K562 (cell line): Measurements from ENCODE around the gene TNFAIP3. TPM values are rescaled to one million over a fixed set of nuclear protein-coding genes. Genes with fewer than 3 reads are reported as not detected.

ENCODE experiments used
- ATAC-seq: fragments of 200-7000 bp; cut with Tn5 transposase; 3 replicates; pipeline ENCODE4 v1.9.1; 2020; ENCODE audit warnings: moderate library complexity
- BruUV-seq: library from RNA; stranded (reverse); fragments of 400-500 nt; replicated peaks from 2 replicates; lab custom pipeline; 2021; lab: Mats Ljungman, UMichigan
- CTCF ChIA-PET: fragments of 300-600 bp; formaldehyde crosslinking; extraction: SDS; loops from one replicate; lab custom pipeline; 2021; ENCODE audit warnings: low intra/inter-chr PET ratio; lab: Yijun Ruan, JAX
- POLR2A ChIA-PET: fragments of 300-600, 350-650 bp; sonication (Branson Sonifier 250); formaldehyde crosslinking; extraction: SDS; loops from one replicate; lab custom pipeline; 2021; ENCODE audit warnings: antibody characterized with exemption, inconsistent platforms; lab: Yijun Ruan, JAX
- DNase-seq, 4 experiments: peaks; one replicate each; pipeline versions ENCODE4 v3.0.0 to v3.0.0-alpha.2; 2011 to 2018; ENCODE audit warnings: low spot score in 3 of 4, mixed read lengths in 3 of 4; ENCODE audit errors: extremely low read depth in 1 of 4
- FAIRE-seq: peaks from 2 replicates; lab custom pipeline; 2011; peaks lifted over from hg19 to GRCh38; lab: Jason Lieb, UNC
- H2AFZ ChIP-seq: 2 replicates; pipeline ENCODE4 v1.6.0; 2011; ENCODE audit warnings: low read depth, low read length, control low read depth, inconsistent platforms
- H3K27ac ChIP-seq: fragments of 200-600 bp; 3 replicates; pipeline ENCODE4 v1.8.0; 2011; ENCODE audit warnings: low read depth, mild to moderate bottlenecking, control low read depth, inconsistent platforms, low read length, moderate library complexity, mixed read lengths; ENCODE audit errors: extremely low read depth
- H3K27me3 ChIP-seq, 2 experiments: fragments of 300-600 bp in 1 of 2; 2 replicates in 1 of 2; 3 replicates in 1 of 2; pipeline versions ENCODE4 v1.6.0 to v1.8.0; 2011; ENCODE audit warnings: inconsistent platforms in 2 of 2, low read length in 2 of 2, mild to moderate bottlenecking in 1 of 2, mixed read lengths in 1 of 2, moderate library complexity in 1 of 2; ENCODE audit not compliant: control insufficient read depth in 2 of 2, insufficient read depth in 2 of 2
- H3K36me3 ChIP-seq: fragments of 300-600 bp; 3 replicates; pipeline ENCODE4 v1.8.0; 2011; ENCODE audit warnings: mild to moderate bottlenecking, low read length, inconsistent platforms; ENCODE audit not compliant: control insufficient read depth, insufficient read depth
- H3K4me1 ChIP-seq, 2 experiments: fragments of 200-600 bp in 1 of 2; replicated peaks in 1 of 2; 2 replicates in 1 of 2; 3 replicates in 1 of 2; pipeline versions ENCODE4 v1.5.1 to v1.8.0; 2011; ENCODE audit warnings: inconsistent platforms in 2 of 2, low read length in 2 of 2, mild to moderate bottlenecking in 1 of 2, mixed read lengths in 1 of 2, moderate library complexity in 1 of 2; ENCODE audit not compliant: control insufficient read depth in 2 of 2, insufficient read depth in 2 of 2
- H3K4me2 ChIP-seq: 2 replicates; pipeline ENCODE4 v1.6.1; 2011; ENCODE audit warnings: low read length, control low read depth, inconsistent platforms, mixed read lengths; ENCODE audit not compliant: insufficient read depth
- H3K4me3 ChIP-seq: fragments of 200-600 bp; sonication (generic), shearing (Covaris generic); 2 replicates; pipeline ENCODE4 v1.5.1; 2016; ENCODE audit warnings: control low read depth, inconsistent platforms
- H3K79me2 ChIP-seq: fragments of 200-600 bp; 3 replicates; pipeline ENCODE4 v1.8.0; 2011; ENCODE audit warnings: low read length, inconsistent platforms; ENCODE audit not compliant: control insufficient read depth, insufficient read depth
- H3K9ac ChIP-seq, 2 experiments: 2 replicates each; pipeline versions ENCODE4 v1.6.0 to v1.6.1; 2011; ENCODE audit warnings: low read depth in 2 of 2, low read length in 2 of 2, control low read depth in 1 of 2, inconsistent platforms in 1 of 2, mild to moderate bottlenecking in 1 of 2, mixed read lengths in 1 of 2; ENCODE audit not compliant: insufficient read depth in 1 of 2
- H3K9me1 ChIP-seq: one replicate; pipeline ENCODE4 v1.6.0; 2011; ENCODE audit warnings: inconsistent platforms, mild to moderate bottlenecking, low read length, moderate library complexity; ENCODE audit not compliant: control insufficient read depth, insufficient read depth
- H3K9me3 ChIP-seq: replicated peaks from 2 replicates; pipeline ENCODE4 v1.5.1; 2011; ENCODE audit warnings: low read depth, low read length, inconsistent platforms; ENCODE audit not compliant: control insufficient read depth, insufficient read depth
- H4K20me1 ChIP-seq: replicated peaks from 2 replicates; pipeline ENCODE4 v1.6.1; 2011; ENCODE audit warnings: low read length, inconsistent platforms, mixed read lengths; ENCODE audit not compliant: control insufficient read depth, insufficient read depth
- KDM2B ChIP-seq: fragments of 250-450 bp; sonication (Bioruptor Pico); IDR thresholded peaks from 2 replicates; pipeline ENCODE4 v1.8.0; 2021; ENCODE audit warnings: mild to moderate bottlenecking, moderate library complexity
- MAZ ChIP-seq, 2 experiments: fragments of 450-650 bp in 1 of 2; sonication (generic) in 1 of 2; formaldehyde crosslinking; IDR thresholded peaks in 1 of 2; conservative IDR thresholded peaks in 1 of 2; 2 replicates each; pipeline versions ENCODE4 v1.4.0 to v1.5.0; 2020; ENCODE audit warnings: mild to moderate bottlenecking in 1 of 2, missing genetic modification reagents in 1 of 2
- MLLT1 ChIP-seq, 2 experiments: fragments of 450-650 bp; IDR thresholded peaks; 2 replicates each; pipeline ENCODE4 v1.6.1; 2016
- PML ChIP-seq: IDR thresholded peaks from 2 replicates; pipeline ENCODE4 v1.6.1; 2012; ENCODE audit warnings: low read length, inconsistent platforms
- PYGO2 ChIP-seq: fragments of 450-650 bp; IDR thresholded peaks from 2 replicates; pipeline ENCODE4 v1.6.1; 2016; ENCODE audit warnings: mild to moderate bottlenecking, missing genetic modification characterization, moderate library complexity, missing compliant biosample characterization
- SMC3 ChIP-seq: conservative IDR thresholded peaks from 2 replicates; pipeline ENCODE4 v1.6.1; 2011; ENCODE audit warnings: low read depth, low read length, improper control_type of control experiment; ENCODE audit not compliant: insufficient read depth
- SNAPC5 ChIP-seq: fragments of 250-450 bp; sonication (Bioruptor Pico); IDR thresholded peaks from 2 replicates; pipeline ENCODE4 v1.8.0; 2021; ENCODE audit warnings: moderate library complexity, mild to moderate bottlenecking, inconsistent platforms
- SOX6 ChIP-seq: fragments of 450-650 bp; IDR thresholded peaks from 2 replicates; pipeline ENCODE4 v1.6.1; 2014; ENCODE audit warnings: mild to moderate bottlenecking
- U2AF1 ChIP-seq: fragments of 200-400 bp; formaldehyde crosslinking; optimal IDR thresholded peaks from 2 replicates; pipeline ENCODE3; 2017; ENCODE audit warnings: mild to moderate bottlenecking, low read depth, low read length, moderate library complexity
- ZC3H8 ChIP-seq: fragments of 450-650 bp; IDR thresholded peaks from 2 replicates; pipeline ENCODE4 v1.6.1; 2017
- ZNF696 ChIP-seq: fragments of 250-450 bp; sonication (Bioruptor Pico); conservative IDR thresholded peaks from 2 replicates; pipeline ENCODE4 v1.4.0; 2020; ENCODE audit warnings: mild to moderate bottlenecking, moderate library complexity
- WGBS: fragments of 100-300 bp; shearing (Covaris generic); methylation state at CpG from one replicate; pipeline ENCODE4 v1.1.6; 2016; ENCODE audit warnings: low coverage, mixed read lengths; ENCODE audit not compliant: insufficient coverage; ENCODE audit errors: missing lambda C conversion rate; 5-methylcytosine and 5-hydroxymethylcytosine counted together
- in situ Hi-C: fragments of 300-500 bp; cut with MboI; formaldehyde crosslinking; loops from 4 replicates; pipeline ENCODE4 v1.15.0; 2018; ENCODE audit warnings: inconsistent platforms, mixed read lengths
- intact Hi-C: fragments of 100-400 bp; cut with micrococcal nuclease; formaldehyde crosslinking; loops from 2 replicates; pipeline ENCODE4 v1.14.2; 2022
- polyA plus RNA-seq, 8 experiments: library from polyadenylated mRNA; depleted of rRNA in 4 of 8; stranded (reverse) in 5 of 8; unstranded in 3 of 8; fragments of >200 nt; fragmentation: Nextera tagmentation in 2 of 8; fragmentation: Illumina TruSeq in 1 of 8; extraction: Ambion mirVana in 2 of 8; extraction: Trizol in 1 of 8; gene quantifications; 2 replicates each; pipeline versions ENCODE4 v1.2.1 to v1.2.3, GENCODE V29; 2011 to 2014; ENCODE audit warnings: inconsistent platforms in 1 of 8, missing spikeins in 1 of 8
- total RNA-seq, 7 experiments: library from RNA; depleted of rRNA in 6 of 7; stranded (reverse); fragments of >200 nt in 6 of 7; fragmentation: Illumina TruSeq in 2 of 7; extraction: Trizol in 2 of 7; gene quantifications; 2 replicates each; pipeline versions ENCODE4 v1.2.1 to v1.2.3, GENCODE V29; 2011 to 2021; ENCODE audit warnings: low replicate concordance in 1 of 7
- TF ChIP-seq, protein P1 (sequence below), 2 experiments: fragments of 250-450 bp in 1 of 2; fragments of 450-650 bp in 1 of 2; sonication (Bioruptor Pico) in 1 of 2; IDR thresholded peaks; 2 replicates each; pipeline versions ENCODE4 v1.6.1 to v1.8.0; 2016 to 2021; ENCODE audit warnings: mild to moderate bottlenecking in 2 of 2, moderate library complexity in 2 of 2, missing compliant biosample characterization in 1 of 2, missing genetic modification characterization in 1 of 2

TNFAIP3 gene
- total and polyA plus RNA-seq, 9 of the 15 experiments (the other 6 are each of a cell fraction or from before 2014, with no cell fraction given) = 0.79 to 17.0 (median 6.4) TPM

GRCh38 chr6:137882225-137882961, 15.3 kb downstream of the TNFAIP3 start:
- Histone ChIP-seq H2AFZ (no peak overlapping the region; the same call in 1 of the 2 replicates), H3K79me2 (no peaks in the 10 kb centered on the region), H4K20me1 (no peaks in the 10 kb centered on the region), H3K27me3 (no peaks in the 10 kb centered on the region), H3K4me3 (no peak overlapping the region), H3K9me1 (peaks cover 3% of the 10 kb centered on the region), H3K9ac (no peak overlapping the region), H3K9me3 (no peaks in the 10 kb centered on the region), H3K36me3 (peaks cover 53% of the 10 kb centered on the region), H3K27ac (no peak overlapping the region), H3K4me2 (no peak overlapping the region), H3K4me1 (peaks cover 0 to 6% of the 10 kb centered on the region in 2 experiments; a peak in 3 of 5 replicates)
- intact Hi-C loops = no loop called here
- FAIRE-seq (no peak), ATAC-seq (peak; percentile 19), DNase-seq (no peak)
- BruUV-seq = no TSS peak
- ChIA-PET POLR2A (interaction anchor here (0.5 to 5.4 kb wide), 13 partner anchors 8 to 142 kb away, joined by 3 to 61 read pairs (median 4); no protein-coding TSS in a partner anchor), CTCF (no interaction called here)
- in situ Hi-C loops = no loop called here
- 76% methylated on average over 2 of the region's 2 CpGs for WGBS
- TF ChIP-seq SOX6 (no peak), MAZ (CRISPR knock-in tag; conservative IDR thresholded peaks at IDR 0.05 in 1 of 2, IDR thresholded peaks at IDR 0.05 in 1 of 2) (no peak), SNAPC5 (CRISPR knock-in tag) (no peak), PML (peak; percentile 14; the same call in 1 of the 2 replicates), ZNF696 (no peak), ZC3H8 (no peak), MLLT1 (IDR thresholded peaks at IDR 0.05) (no peak), KDM2B (no peak), SMC3 (no peak), U2AF1 (no peak), PYGO2 (no peak)
- TF ChIP-seq, protein P1, sequence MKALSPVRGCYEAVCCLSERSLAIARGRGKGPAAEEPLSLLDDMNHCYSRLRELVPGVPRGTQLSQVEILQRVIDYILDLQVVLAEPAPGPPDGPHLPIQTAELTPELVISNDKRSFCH (CRISPR knock-in tag; IDR thresholded peaks at IDR 0.05) = no peak
- TF ChIP-seq, protein P1 (tag; IDR thresholded peaks at IDR 0.05) = no peak
